Measurements from ENCODE around the gene VAV3. TPM values are rescaled to one million over a fixed set of nuclear protein-coding genes. Genes with fewer than 3 reads are reported as not detected.

VAV3 gene
- total RNA-seq, 4 donors from 2014 or later: 0.33 to 12.1 (median 0.47) TPM

DNA sequence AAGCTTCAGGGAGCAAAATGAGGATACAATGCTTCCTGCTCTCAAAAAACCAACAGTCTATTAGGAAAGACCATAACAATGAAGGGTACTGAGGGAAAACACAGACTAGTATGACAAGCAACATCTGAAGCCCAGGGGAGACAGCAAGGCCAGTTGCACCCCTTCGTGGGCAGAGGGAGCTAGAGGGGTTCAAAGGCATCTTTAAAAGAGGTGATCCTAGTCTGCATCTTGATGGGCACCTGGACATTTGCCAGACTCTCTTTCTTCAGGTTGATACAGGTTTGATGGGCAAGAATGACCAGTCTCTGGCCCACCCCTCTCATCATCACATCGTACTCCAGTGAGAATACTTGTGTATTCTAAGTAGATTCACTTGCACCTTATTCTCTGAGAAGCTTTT lies 177.7 kb downstream of the VAV3 start:
- ATAC-seq: no peak

DNA sequence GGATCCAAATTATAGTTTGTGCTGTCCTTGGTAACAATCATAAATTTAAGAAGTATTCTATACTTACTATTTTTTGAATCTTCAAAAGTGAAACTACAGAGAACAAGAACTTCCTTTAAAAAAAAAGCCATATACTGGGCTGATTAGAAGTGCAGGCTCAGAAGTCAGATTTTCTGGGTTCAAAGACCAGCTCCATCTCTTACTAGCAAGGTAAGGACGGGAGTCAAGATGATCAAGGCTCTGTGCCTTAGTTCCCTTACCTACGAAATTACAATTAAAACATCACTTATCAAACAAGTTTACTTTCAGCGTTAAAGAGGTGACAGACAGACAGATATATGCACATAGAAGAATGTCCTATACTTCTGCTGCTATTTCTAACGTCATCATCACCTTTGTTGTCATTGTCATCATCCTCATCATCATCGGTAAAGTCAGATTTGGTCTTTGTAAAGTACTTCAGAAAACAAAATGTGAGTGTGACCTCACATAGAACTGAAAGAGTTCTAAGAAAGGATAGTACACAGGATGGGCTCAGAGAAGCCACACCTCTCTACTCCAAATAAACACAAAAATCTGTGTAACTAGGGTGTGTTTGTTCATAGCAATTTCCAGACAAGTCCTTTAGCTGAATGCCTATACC lies 178.7 kb downstream of the VAV3 start:
- in situ Hi-C loops (cut with MboI; ENCODE audit: low sequenced_read_pairs in 4 of 4): loop anchor here in 1 of 4 donors (5.0 kb wide), 1 partner anchor 341 kb away; no protein-coding TSS in a partner anchor

More for the DNA sequence above, 177.7 kb downstream of the VAV3 start:
- in situ Hi-C loops (cut with MboI; ENCODE audit: low sequenced_read_pairs in 4 of 4) (loop anchor here in 1 of 4 donors (5.0 kb wide), 1 partner anchor 340 kb away; no protein-coding TSS in a partner anchor), intact Hi-C loops (cut with DNase I; ENCODE audit: low total_unique reads) (loop anchor here (5.0 to 10.0 kb wide), 2 partner anchors 158 to 265 kb away; no protein-coding TSS in a partner anchor)
- Histone ChIP-seq H3K27me3 (no peaks in the 10 kb centered on the region), H3K9me3 (no peaks in the 10 kb centered on the region), H3K36me3 (no peaks in the 10 kb centered on the region), H3K4me3 (no peak overlapping the region), H3K27ac (no peak overlapping the region), H3K4me1 (no peaks in the 10 kb centered on the region)
- DNase-seq: no peak
- TF ChIP-seq POLR2A (IDR thresholded peaks at IDR 0.05): no peak
- TF ChIP-seq, protein P1, sequence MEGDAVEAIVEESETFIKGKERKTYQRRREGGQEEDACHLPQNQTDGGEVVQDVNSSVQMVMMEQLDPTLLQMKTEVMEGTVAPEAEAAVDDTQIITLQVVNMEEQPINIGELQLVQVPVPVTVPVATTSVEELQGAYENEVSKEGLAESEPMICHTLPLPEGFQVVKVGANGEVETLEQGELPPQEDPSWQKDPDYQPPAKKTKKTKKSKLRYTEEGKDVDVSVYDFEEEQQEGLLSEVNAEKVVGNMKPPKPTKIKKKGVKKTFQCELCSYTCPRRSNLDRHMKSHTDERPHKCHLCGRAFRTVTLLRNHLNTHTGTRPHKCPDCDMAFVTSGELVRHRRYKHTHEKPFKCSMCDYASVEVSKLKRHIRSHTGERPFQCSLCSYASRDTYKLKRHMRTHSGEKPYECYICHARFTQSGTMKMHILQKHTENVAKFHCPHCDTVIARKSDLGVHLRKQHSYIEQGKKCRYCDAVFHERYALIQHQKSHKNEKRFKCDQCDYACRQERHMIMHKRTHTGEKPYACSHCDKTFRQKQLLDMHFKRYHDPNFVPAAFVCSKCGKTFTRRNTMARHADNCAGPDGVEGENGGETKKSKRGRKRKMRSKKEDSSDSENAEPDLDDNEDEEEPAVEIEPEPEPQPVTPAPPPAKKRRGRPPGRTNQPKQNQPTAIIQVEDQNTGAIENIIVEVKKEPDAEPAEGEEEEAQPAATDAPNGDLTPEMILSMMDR (IDR thresholded peaks at IDR 0.05 in 4 of 5, conservative IDR thresholded peaks at IDR 0.05 in 1 of 5): no peak

DNA sequence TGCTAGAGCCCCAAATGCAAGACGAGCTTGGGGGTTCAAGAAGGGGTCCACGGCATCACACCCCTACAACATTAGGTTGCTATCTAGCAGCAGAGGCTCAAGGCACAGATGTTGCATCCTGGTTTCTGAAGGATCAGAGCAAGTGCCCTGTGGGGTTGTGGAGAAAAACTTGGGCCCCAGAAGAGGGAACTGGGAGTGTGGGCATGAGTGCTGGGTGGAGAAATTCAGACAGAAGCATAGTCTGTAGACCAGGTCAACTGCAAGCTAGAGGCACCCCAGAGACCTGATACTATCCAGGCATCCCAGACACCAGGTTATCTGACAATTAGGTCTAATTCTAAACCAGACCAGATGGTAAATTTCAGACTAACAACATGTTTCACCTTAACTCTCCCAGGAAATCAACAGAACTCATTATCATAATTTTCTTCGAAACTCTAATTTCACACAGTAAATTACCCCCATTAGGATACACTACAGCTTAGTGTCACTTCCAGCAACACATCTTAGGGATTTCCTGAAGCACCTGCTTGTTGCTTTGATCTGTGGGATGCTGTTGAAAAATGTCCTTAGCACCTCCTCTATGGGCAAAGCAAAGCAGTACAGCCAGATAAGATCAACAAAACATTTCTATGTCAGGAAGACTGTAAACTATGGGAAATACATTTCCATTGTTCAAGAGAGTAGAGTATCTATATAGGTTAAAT lies 179.3 kb downstream of the VAV3 start:
- in situ Hi-C loops (cut with MboI; ENCODE audit: low sequenced_read_pairs in 4 of 4): loop anchor here in 1 of 4 donors (5.0 kb wide), 1 partner anchor 342 kb away; no protein-coding TSS in a partner anchor
- Histone ChIP-seq H3K36me3 (no peaks in the 10 kb centered on the region), H3K4me3 (no peak overlapping the region), H3K9me3 (no peaks in the 10 kb centered on the region), H3K27ac (no peak overlapping the region), H3K4me1 (no peaks in the 10 kb centered on the region), H3K27me3 (no peaks in the 10 kb centered on the region)
- DNase-seq: no peak
- ATAC-seq: no peak
- intact Hi-C loops (cut with DNase I; ENCODE audit: low total_unique reads): loop anchor here (5.0 to 10.0 kb wide), 2 partner anchors 159 to 267 kb away; no protein-coding TSS in a partner anchor
- TF ChIP-seq POLR2A (IDR thresholded peaks at IDR 0.05): no peak
- TF ChIP-seq, protein P1 (IDR thresholded peaks at IDR 0.05 in 4 of 5, conservative IDR thresholded peaks at IDR 0.05 in 1 of 5): no peak

More for the DNA sequence above, 178.7 kb downstream of the VAV3 start:
- Histone ChIP-seq H3K4me3 (no peak overlapping the region), H3K27me3 (no peaks in the 10 kb centered on the region), H3K36me3 (no peaks in the 10 kb centered on the region), H3K4me1 (no peaks in the 10 kb centered on the region), H3K27ac (no peak overlapping the region), H3K9me3 (no peaks in the 10 kb centered on the region)
- intact Hi-C loops (cut with DNase I; ENCODE audit: low total_unique reads): loop anchor here (5.0 to 10.0 kb wide), 2 partner anchors 158 to 266 kb away; no protein-coding TSS in a partner anchor
- ATAC-seq (no peak), DNase-seq (no peak)
- no peak for TF ChIP-seq POLR2A (IDR thresholded peaks at IDR 0.05)
- TF ChIP-seq, protein P1 (IDR thresholded peaks at IDR 0.05 in 4 of 5, conservative IDR thresholded peaks at IDR 0.05 in 1 of 5): no peak

DNA sequence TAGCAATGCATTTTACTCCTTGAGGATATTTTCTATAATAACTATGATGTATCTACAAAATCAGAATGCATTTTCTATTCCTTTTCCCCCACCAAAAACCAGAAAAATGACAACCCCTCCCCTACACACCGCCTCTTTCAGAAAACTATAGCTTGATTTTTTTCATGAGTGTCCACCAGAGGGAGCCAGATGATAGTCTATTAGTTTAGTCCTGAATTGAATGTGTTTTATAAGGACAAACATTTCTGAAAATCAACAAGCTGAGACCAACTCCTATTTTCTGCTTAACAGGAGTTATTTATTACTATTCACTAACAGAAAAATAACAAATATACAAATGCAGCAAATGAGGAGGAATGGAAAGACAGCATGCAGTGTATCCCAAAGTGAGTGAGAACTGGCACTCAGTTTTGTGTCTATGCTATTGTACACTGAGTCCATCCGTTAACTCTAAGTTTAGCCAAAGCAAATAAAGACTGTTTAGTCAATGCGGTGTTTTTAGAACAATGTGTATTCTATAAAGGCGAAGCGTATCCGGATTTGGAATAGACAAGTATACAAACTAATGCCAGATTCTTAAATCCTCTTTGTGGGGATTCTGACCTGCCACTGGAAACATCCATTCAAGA lies 182.6 kb downstream of the VAV3 start:
- no peaks in the 10 kb centered on the region for H3K36me3 ChIP-seq
- H3K27me3 ChIP-seq: no peaks in the 10 kb centered on the region
- TF ChIP-seq POLR2A (IDR thresholded peaks at IDR 0.05): no peak
- TF ChIP-seq, protein P1 (IDR thresholded peaks at IDR 0.05 in 4 of 5, conservative IDR thresholded peaks at IDR 0.05 in 1 of 5): peak; percentile 59 to 75 (median 67)
- intact Hi-C loops (cut with DNase I; ENCODE audit: low total_unique reads) (loop anchor here (1.0 to 10.0 kb wide), 2 partner anchors 162 to 343 kb away; no protein-coding TSS in a partner anchor), in situ Hi-C loops (cut with MboI; ENCODE audit: low sequenced_read_pairs in 4 of 4) (loop anchor here in 2 of 4 donors (5.0 kb wide), 1 partner anchor 345 kb away; no protein-coding TSS in a partner anchor)
- H3K4me1 ChIP-seq: no peaks in the 10 kb centered on the region
- no peak overlapping the region for H3K27ac ChIP-seq
- no peak overlapping the region for H3K4me3 ChIP-seq
- ATAC-seq (peak; percentile 65 to 70), DNase-seq (no peak)
- no peaks in the 10 kb centered on the region for H3K9me3 ChIP-seq

All from gastrocnemius medialis (tissue), 4 donors.